ENCODE measurements around the gene PTPRB. TPM values are rescaled to one million over a fixed set of nuclear protein-coding genes. Genes with fewer than 3 reads are reported as not detected.

The PTPRB gene
- total RNA-seq, 2 donors from 2014 or later, result 0.22 TPM; not detected in 1

DNA sequence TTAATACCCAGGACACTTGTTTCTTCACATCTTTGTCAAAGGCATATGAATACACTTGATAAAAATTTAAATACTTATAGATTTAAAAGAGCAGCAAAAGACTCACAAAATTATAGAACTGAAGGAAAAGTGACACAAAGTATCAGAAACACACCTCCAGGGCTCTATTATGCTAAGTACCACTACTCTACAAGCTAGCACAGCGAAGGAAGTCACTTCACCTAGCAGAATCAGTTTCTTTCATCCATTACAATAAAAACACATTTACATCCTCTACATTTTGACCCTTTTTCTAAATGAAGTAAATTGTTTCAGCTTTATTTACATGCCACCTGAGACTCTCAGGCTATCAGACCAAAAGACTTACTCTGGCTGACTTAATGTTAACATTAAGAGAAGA, 26.6 kb upstream of the PTPRB start:
- H3K4me1 Mint-ChIP-seq, result peaks cover 15% of the 10 kb centered on the region
- H3K4me3 Mint-ChIP-seq, result peak overlapping the region; percentile 12
- H3K27ac Mint-ChIP-seq, result no peak overlapping the region
- no peaks in the 10 kb centered on the region for H3K9me3 ChIP-seq (ENCODE audit: control insufficient read depth, low read length)
- H3K36me3 ChIP-seq (ENCODE audit: control insufficient read depth, insufficient read depth, low read length), result no peaks in the 10 kb centered on the region
- H3K9me3 Mint-ChIP-seq, result no peaks in the 10 kb centered on the region
- no peaks in the 10 kb centered on the region for H3K27me3 ChIP-seq (ENCODE audit: control insufficient read depth, insufficient read depth, low read length, poor library complexity, severe bottlenecking)
- peak overlapping the region; percentile 38 for H3K27ac ChIP-seq (ENCODE audit: low read depth, low read length)
- no peak for DNase-seq
- 0 to 59% methylated on average over 1 of the region's 1 CpG for WGBS, 2 experiments (ENCODE audit: insufficient coverage in 1 of 2, insufficient read length in 1 of 2)
- TF ChIP-seq, protein P1, sequence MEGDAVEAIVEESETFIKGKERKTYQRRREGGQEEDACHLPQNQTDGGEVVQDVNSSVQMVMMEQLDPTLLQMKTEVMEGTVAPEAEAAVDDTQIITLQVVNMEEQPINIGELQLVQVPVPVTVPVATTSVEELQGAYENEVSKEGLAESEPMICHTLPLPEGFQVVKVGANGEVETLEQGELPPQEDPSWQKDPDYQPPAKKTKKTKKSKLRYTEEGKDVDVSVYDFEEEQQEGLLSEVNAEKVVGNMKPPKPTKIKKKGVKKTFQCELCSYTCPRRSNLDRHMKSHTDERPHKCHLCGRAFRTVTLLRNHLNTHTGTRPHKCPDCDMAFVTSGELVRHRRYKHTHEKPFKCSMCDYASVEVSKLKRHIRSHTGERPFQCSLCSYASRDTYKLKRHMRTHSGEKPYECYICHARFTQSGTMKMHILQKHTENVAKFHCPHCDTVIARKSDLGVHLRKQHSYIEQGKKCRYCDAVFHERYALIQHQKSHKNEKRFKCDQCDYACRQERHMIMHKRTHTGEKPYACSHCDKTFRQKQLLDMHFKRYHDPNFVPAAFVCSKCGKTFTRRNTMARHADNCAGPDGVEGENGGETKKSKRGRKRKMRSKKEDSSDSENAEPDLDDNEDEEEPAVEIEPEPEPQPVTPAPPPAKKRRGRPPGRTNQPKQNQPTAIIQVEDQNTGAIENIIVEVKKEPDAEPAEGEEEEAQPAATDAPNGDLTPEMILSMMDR (conservative IDR thresholded peaks at IDR 0.05), result no peak
- no peaks in the 10 kb centered on the region for H3K36me3 Mint-ChIP-seq (ENCODE audit: low read depth)
- H3K4me1 ChIP-seq (ENCODE audit: control insufficient read depth, insufficient read depth, low read length), result no peaks in the 10 kb centered on the region
- no peaks in the 10 kb centered on the region for H3K27me3 Mint-ChIP-seq (ENCODE audit: insufficient read depth)
- H3K4me3 ChIP-seq (ENCODE audit: low read length), result no peak overlapping the region
- H3K9ac ChIP-seq (ENCODE audit: extremely low read depth, low read length, poor library complexity, severe bottlenecking), result no peak overlapping the region

- no peak for DNase-seq
- Mint-ChIP-seq H3K27ac (no peak overlapping the region), H3K27me3 (ENCODE audit: insufficient read depth) (no peaks in the 10 kb centered on the region), H3K9me3 (no peaks in the 10 kb centered on the region), H3K4me3 (no peak overlapping the region), H3K4me1 (peaks cover 15% of the 10 kb centered on the region), H3K36me3 (ENCODE audit: low read depth) (no peaks in the 10 kb centered on the region)
- TF ChIP-seq, protein P1 (conservative IDR thresholded peaks at IDR 0.05), result no peak
- no peak overlapping the region for H3K4me3 ChIP-seq (ENCODE audit: low read length)
- H3K4me1 ChIP-seq (ENCODE audit: control insufficient read depth, insufficient read depth, low read length), result no peaks in the 10 kb centered on the region
- H3K9ac ChIP-seq (ENCODE audit: extremely low read depth, low read length, poor library complexity, severe bottlenecking), result no peak overlapping the region
- H3K9me3 ChIP-seq (ENCODE audit: control insufficient read depth, low read length), result no peaks in the 10 kb centered on the region
- no peaks in the 10 kb centered on the region for H3K27me3 ChIP-seq (ENCODE audit: control insufficient read depth, insufficient read depth, low read length, poor library complexity, severe bottlenecking)
- H3K36me3 ChIP-seq (ENCODE audit: control insufficient read depth, insufficient read depth, low read length), result no peaks in the 10 kb centered on the region
- WGBS, 2 experiments (ENCODE audit: insufficient coverage in 1 of 2, insufficient read length in 1 of 2), result 85 to 88% methylated on average over 5 to 8 of the region's 8 CpGs
- H3K27ac ChIP-seq (ENCODE audit: low read depth, low read length), result no peak overlapping the region
These were observed 24.4 kb upstream of the PTPRB start for GRCh38 chr12:70661466-70662161.

DNA sequence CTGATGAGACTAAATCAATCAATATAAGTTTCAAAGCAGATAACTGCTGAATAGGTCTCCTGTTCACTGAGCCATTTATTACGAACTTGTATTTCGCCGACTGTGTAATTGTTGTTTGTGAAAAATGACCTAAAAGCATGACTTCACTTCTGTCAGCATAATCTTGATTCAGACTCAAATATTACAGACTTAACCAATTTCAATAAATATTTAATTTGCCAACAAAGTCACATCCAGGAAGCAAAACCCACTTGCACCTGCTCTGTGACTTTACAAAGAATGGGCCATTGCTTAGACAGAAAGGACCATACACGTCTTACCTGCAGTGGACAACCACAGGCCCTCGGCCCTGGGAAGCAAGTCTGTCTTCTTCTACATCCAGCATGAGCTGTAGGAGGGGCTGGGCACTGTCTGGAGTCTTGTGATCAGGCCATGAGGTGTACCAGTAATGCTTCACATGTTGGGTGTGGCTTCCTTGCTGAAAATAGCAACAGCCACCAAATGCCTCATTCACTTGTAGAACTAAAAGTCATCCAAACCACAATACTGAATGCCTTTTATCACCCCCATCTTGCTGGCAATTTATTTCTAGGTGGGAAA, 23.5 kb upstream of the PTPRB start:
- Mint-ChIP-seq H3K27me3 (ENCODE audit: insufficient read depth) (no peaks in the 10 kb centered on the region), H3K27ac (no peak overlapping the region), H3K4me1 (peaks cover 15% of the 10 kb centered on the region), H3K4me3 (no peak overlapping the region), H3K9me3 (no peaks in the 10 kb centered on the region), H3K36me3 (ENCODE audit: low read depth) (no peaks in the 10 kb centered on the region)
- H3K27me3 ChIP-seq (ENCODE audit: control insufficient read depth, insufficient read depth, low read length, poor library complexity, severe bottlenecking), result no peaks in the 10 kb centered on the region
- no peaks in the 10 kb centered on the region for H3K36me3 ChIP-seq (ENCODE audit: control insufficient read depth, insufficient read depth, low read length)
- TF ChIP-seq, protein P1 (conservative IDR thresholded peaks at IDR 0.05), result no peak
- H3K4me3 ChIP-seq (ENCODE audit: low read length), result no peak overlapping the region
- no peak overlapping the region for H3K9ac ChIP-seq (ENCODE audit: extremely low read depth, low read length, poor library complexity, severe bottlenecking)
- DNase-seq, result no peak
- no peaks in the 10 kb centered on the region for H3K9me3 ChIP-seq (ENCODE audit: control insufficient read depth, low read length)
- WGBS, 2 experiments (ENCODE audit: insufficient coverage in 1 of 2, insufficient read length in 1 of 2), result 92 to 100% methylated on average over 3 to 5 of the region's 5 CpGs
- H3K4me1 ChIP-seq (ENCODE audit: control insufficient read depth, insufficient read depth, low read length), result no peaks in the 10 kb centered on the region
- no peak overlapping the region for H3K27ac ChIP-seq (ENCODE audit: low read depth, low read length)
